Mammary epithelial cell (primary cell): ENCODE measurements around the gene ARHGAP4.

Experiments used
- CTCF ChIP-seq, 2 donors: IDR thresholded peaks in 1 of 2; conservative IDR thresholded peaks in 1 of 2; 2 replicates each; pipeline ENCODE4 v1.5.1; 2011 to 2012; ENCODE audit warnings: inconsistent platforms in 2 of 2, low read length in 2 of 2, mild to moderate bottlenecking in 2 of 2, control low read depth in 1 of 2, low read depth in 1 of 2; ENCODE audit not compliant: insufficient read depth in 1 of 2; ENCODE audit errors: extremely low read depth in 1 of 2
- EZH2 ChIP-seq: IDR thresholded peaks from 2 replicates; pipeline ENCODE4 v1.6.1; 2012; ENCODE audit warnings: low read length, inconsistent platforms, borderline replicate concordance

DNA sequence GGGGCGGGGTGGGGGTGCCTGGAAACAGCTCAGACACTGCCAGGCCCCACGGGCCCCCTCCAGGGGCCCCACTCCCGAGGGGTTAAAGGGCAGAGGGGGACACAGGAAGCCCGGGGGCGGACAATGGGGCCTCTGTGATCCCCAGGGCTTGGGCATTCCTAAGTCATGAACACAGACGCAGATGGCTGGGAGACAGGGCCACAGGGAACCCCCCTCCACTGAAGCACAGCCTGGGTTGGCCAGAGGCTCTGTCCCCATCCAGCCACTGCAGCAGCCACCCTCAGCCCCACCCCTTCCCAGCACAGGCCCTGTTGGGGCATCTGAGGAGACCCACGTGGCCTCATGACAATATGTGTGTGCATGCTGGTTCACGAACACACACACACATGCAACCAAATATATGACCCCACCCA, 44.0 kb downstream of the ARHGAP4 start:
- TF ChIP-seq CTCF (conservative IDR thresholded peaks at IDR 0.05 in 1 of 2, IDR thresholded peaks at IDR 0.05 in 1 of 2; ENCODE audit: extremely low read depth in 1 of 2, insufficient read depth in 1 of 2, low read depth in 1 of 2, low read length in 2 of 2) (no peak), EZH2 (no peak)
